Psoas muscle (tissue), 8 donors: ENCODE measurements around the gene ATP8A2. TPM values are rescaled to one million over a fixed set of nuclear protein-coding genes. Genes with fewer than 3 reads are reported as not detected.

ENCODE experiments used
- ATAC-seq, 4 donors: fragments of 200-7000 bp; cut with Tn5 transposase; one replicate each; pipeline ENCODE4 v1.9.1; 2020; ENCODE audit warnings: moderate library complexity in 3 of 4, mild to moderate bottlenecking in 2 of 4
- DNase-seq, 2 donors: peaks; one replicate each; pipeline ENCODE4 v3.0.0-alpha.2; 2020
- H3K27ac ChIP-seq: fragments of 200-600 bp; one replicate; pipeline ENCODE4 v1.8.0; 2022
- H3K27me3 ChIP-seq, 3 donors: fragments of 200-600 bp in 1 of 3; one replicate each; pipeline versions ENCODE4 v1.6.1 to v1.8.0; 2013 to 2022; ENCODE audit warnings: low read length in 2 of 3, mild to moderate bottlenecking in 2 of 3, moderate library complexity in 1 of 3; ENCODE audit not compliant: insufficient read depth in 3 of 3
- H3K36me3 ChIP-seq, 2 donors: fragments of 200-600 bp in 1 of 2; one replicate each; pipeline versions ENCODE4 v1.6.1 to v1.8.0; 2013 to 2022; ENCODE audit warnings: low read depth in 1 of 2, mild to moderate bottlenecking in 1 of 2, moderate library complexity in 1 of 2; ENCODE audit not compliant: insufficient read depth in 1 of 2
- H3K4me1 ChIP-seq: fragments of 200-600 bp; one replicate; pipeline ENCODE4 v1.8.0; 2022
- H3K4me3 ChIP-seq: fragments of 200-600 bp; one replicate; pipeline ENCODE4 v1.8.0; 2022; ENCODE audit warnings: mild to moderate bottlenecking
- H3K9me3 ChIP-seq: fragments of 200-600 bp; one replicate; pipeline ENCODE4 v1.8.0; 2022
- WGBS, 3 donors: extraction: QIAGEN DNeasy Blood & Tissue Kit; methylation state at CpG; one replicate each; pipeline versions ENCODE4 v1.1.6 to v1.1.7; 2013; 5-methylcytosine and 5-hydroxymethylcytosine counted together
- intact Hi-C, 2 donors: fragments of 100-400 bp; cut with DNase I; formaldehyde crosslinking; loops; one replicate each; pipeline versions ENCODE4 v1.11.0 to v1.14.2; 2022
- polyA plus RNA-seq, 3 donors: library from polyadenylated mRNA; stranded (reverse); fragments of 200-250 nt; gene quantifications; one replicate each; pipeline ENCODE4 v1.2.3, GENCODE V29; 2013
- total RNA-seq, 4 donors: library from RNA; stranded (reverse); fragmentation: NEBNext Ultra II Directional in 2 of 4; extraction: Animal tissue kit (Norgen Biotek cat#: 25700) in 2 of 4; gene quantifications; one replicate each; pipeline versions ENCODE4 v1.2.1 to v1.2.4, GENCODE V29; 2021 to 2023
- TF ChIP-seq, protein P1 (sequence below): fragments of 200-600 bp; IDR thresholded peaks from one replicate; pipeline ENCODE4 v1.8.0; 2022; ENCODE audit warnings: antibody characterized with exemption
- donor health status: healthy with polysubstance abuse.
- donor health status: DM: no; HTN: no; CAD: no; lungs with moderate emphysema.
- donor health status: Bipolar disorder and iron deficiency.
- donor health status: healthy.
- donor health status: DM: yes; HTN: yes; CAD: no.
- donor health status: DM: no; HTN: no; CAD: no.
- donor health status: DM: no; HTN: no; CAD: no.
- donor health status: DM: yes; HTN: yes; CAD: no.

ATP8A2 gene
- total and polyA plus RNA-seq, 7 donors: 0.02 to 0.22 (median 0.04) TPM; not detected in 2

DNA sequence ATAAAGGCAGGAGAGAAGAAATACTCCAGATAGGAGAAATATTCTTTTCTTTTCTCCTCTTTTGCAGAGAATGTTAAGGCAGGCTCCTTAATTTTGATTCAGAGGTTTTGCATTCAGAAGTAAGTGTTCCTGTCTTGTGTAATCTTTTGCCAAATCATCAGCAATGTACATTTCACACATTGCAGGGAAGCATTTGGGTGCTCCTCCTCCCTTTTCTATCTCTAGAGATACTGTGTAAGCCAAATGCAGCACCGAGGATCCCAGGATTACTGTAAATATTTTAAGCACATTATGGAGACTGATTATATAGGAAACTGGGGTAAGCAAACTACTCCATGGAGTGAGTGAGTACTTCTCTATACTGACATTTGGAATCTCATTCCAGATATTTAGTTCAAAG, 7.2 kb downstream of the ATP8A2 start:
- no peak for DNase-seq
- H3K27me3 ChIP-seq: peaks cover 0 to 21% (median 3%) of the 10 kb centered on the region in 3 donors
- intact Hi-C loops: loop anchor here in 1 of 2 donors (10.0 kb wide), 1 partner anchor 384 kb away; no protein-coding TSS in a partner anchor
- H3K4me3 ChIP-seq: no peak overlapping the region
- ATAC-seq: no peak
- no peaks in the 10 kb centered on the region for H3K4me1 ChIP-seq
- no peaks in the 10 kb centered on the region for H3K36me3 ChIP-seq
- no peak overlapping the region for H3K27ac ChIP-seq
- TF ChIP-seq, protein P1, sequence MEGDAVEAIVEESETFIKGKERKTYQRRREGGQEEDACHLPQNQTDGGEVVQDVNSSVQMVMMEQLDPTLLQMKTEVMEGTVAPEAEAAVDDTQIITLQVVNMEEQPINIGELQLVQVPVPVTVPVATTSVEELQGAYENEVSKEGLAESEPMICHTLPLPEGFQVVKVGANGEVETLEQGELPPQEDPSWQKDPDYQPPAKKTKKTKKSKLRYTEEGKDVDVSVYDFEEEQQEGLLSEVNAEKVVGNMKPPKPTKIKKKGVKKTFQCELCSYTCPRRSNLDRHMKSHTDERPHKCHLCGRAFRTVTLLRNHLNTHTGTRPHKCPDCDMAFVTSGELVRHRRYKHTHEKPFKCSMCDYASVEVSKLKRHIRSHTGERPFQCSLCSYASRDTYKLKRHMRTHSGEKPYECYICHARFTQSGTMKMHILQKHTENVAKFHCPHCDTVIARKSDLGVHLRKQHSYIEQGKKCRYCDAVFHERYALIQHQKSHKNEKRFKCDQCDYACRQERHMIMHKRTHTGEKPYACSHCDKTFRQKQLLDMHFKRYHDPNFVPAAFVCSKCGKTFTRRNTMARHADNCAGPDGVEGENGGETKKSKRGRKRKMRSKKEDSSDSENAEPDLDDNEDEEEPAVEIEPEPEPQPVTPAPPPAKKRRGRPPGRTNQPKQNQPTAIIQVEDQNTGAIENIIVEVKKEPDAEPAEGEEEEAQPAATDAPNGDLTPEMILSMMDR: no peak
- 25 to 34% (median 33%) methylated on average over 1 of the region's 1 CpG for WGBS, 3 donors
- H3K9me3 ChIP-seq: no peaks in the 10 kb centered on the region

DNA sequence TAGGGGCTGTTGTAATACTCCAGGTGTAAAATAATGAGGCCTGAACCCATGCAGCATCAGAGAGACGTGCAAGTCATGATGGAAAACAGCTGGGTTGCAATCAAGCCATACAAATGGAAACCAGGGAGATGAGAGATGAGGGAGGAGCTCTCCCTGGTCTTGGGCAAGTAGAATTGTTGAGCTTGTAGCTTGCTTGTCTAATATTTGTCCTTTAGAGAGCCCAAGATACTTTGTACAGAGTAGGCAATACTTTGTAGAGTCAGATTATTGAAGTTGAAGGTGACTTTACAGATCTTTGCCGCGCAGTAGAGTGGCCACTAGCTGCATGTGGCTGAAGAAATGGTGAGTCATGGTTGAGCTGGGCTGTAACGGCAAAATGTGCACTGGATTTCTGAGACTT, 8.3 kb downstream of the ATP8A2 start:
- peaks cover 0 to 13% (median 0%) of the 10 kb centered on the region in 3 donors for H3K27me3 ChIP-seq
- no peak overlapping the region for H3K27ac ChIP-seq
- ATAC-seq (no peak), DNase-seq (no peak)
- no peaks in the 10 kb centered on the region for H3K4me1 ChIP-seq
- intact Hi-C loops: no loop called here
- TF ChIP-seq, protein P1: no peak
- no peaks in the 10 kb centered on the region for H3K36me3 ChIP-seq
- WGBS, 3 donors: 69 to 75% (median 70%) methylated on average over 4 of the region's 4 CpGs
- no peaks in the 10 kb centered on the region for H3K9me3 ChIP-seq
- no peak overlapping the region for H3K4me3 ChIP-seq

GRCh38 chr13:25380741-25381324, 9.1 kb downstream of the ATP8A2 start:
- Histone ChIP-seq H3K4me1 (no peaks in the 10 kb centered on the region), H3K9me3 (no peaks in the 10 kb centered on the region), H3K36me3 (no peaks in the 10 kb centered on the region), H3K4me3 (no peak overlapping the region), H3K27ac (no peak overlapping the region), H3K27me3 (peaks cover 0 to 6% (median 0%) of the 10 kb centered on the region in 3 donors)
- TF ChIP-seq, protein P1: no peak
- DNase-seq (no peak), ATAC-seq (no peak)
- WGBS, 3 donors: 62 to 69% (median 67%) methylated on average over 7 of the region's 7 CpGs
- intact Hi-C loops: no loop called here

DNA sequence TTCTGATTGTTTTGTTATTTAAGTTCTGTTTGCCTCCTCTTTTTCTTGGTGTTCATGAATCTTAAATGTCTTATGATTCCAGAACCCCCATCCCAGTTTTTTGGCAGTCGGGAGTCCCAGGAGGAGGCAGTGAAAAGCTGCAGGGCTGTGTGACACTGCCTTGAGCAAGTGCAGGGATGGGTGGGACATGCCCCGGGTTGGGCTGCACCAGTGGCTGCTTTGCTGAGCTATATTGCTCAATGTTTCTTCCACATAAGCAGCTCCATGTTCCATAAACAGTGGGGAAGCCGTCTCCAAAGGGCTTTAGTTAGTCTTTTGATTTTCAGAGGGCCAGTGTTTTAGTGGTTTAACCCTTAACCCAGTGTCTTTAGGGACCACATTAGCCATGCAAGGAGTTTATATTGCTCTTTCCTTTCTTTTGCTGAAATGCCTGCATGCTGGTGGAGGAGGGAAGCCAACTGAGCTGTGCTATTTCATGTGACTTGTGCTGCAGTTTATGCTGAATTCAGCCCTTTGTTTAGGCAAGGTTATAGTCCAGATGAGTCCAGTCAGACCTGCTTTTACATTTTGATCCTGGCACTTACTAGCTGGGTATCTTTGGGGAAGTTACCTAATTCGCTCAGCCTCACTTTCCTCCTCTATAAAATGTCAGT, 13.1 kb downstream of the ATP8A2 start:
- WGBS, 3 donors: 34 to 45% (median 44%) methylated on average over 4 of the region's 4 CpGs
- H3K27me3 ChIP-seq: peaks cover 0 to 4% (median 0%) of the 10 kb centered on the region in 3 donors
- no peaks in the 10 kb centered on the region for H3K9me3 ChIP-seq
- no peak overlapping the region for H3K27ac ChIP-seq
- no peaks in the 10 kb centered on the region for H3K36me3 ChIP-seq
- TF ChIP-seq, protein P1: no peak
- no peaks in the 10 kb centered on the region for H3K4me1 ChIP-seq
- H3K4me3 ChIP-seq: no peak overlapping the region
- no peak for DNase-seq
- intact Hi-C loops: no loop called here
- ATAC-seq: no peak
